Measurements from ENCODE around the gene MYH4.

DNA sequence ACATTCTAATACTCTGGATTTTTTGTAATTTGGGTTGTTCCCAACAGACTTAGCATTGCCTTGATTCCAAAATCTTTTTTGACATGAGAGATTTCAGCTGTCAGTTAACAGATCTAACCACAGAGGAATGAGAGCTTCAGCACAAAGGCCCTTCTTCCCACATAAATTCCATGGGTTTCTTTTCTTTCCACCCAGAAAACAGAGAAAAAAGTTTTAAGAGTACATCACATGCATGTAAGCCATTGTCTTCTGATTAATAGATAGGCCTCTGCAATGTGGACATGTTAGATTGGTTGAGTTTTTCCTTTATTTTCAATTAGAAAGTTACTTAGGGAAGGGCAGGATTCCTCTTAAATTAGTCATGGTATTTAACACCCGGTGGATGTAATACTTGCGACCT lies 48.5 kb downstream of the MYH4 start:
- TF ChIP-seq CTCF (IDR thresholded peaks at IDR 0.05 in 4 of 5, conservative IDR thresholded peaks at IDR 0.05 in 1 of 5) (no peak), POLR2A (IDR thresholded peaks at IDR 0.05) (no peak)

All from gastrocnemius medialis (tissue), 4 donors.